Measurements from ENCODE around the gene UBE2Q2. TPM values are rescaled to one million over a fixed set of nuclear protein-coding genes. Genes with fewer than 3 reads are reported as not detected.
A peak's percentile ranks its signal among the peaks of the same experiment; 100 is the strongest.

Gene UBE2Q2
- total and polyA plus RNA-seq, 10 donors: 22.9 to 38.0 (median 30.8) TPM

DNA sequence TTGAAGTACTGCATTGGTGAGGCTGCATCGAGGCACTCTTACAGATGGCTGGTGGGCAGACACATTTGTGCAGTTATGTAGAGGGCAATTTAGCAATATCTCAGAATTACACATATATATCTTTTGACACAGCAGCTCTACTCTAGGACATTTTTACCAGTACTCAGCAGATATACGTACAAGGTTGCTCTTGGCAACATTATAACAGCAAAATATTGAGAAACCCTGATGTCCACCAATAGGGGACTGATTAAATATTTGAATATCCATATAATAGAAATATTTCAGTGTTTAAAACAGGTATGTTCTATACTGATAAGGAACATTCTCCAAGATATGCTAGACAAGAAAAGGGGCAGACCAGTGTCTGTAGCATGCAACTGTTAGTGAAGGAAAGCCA lies 52.5 kb downstream of the UBE2Q2 start:
- intact Hi-C loops (cut with DNase I; ENCODE audit: low total_unique reads): no loop called here
- Histone ChIP-seq H3K9me3 (no peaks in the 10 kb centered on the region), H3K27ac (no peak overlapping the region), H3K4me3 (no peak overlapping the region), H3K4me1 (peaks cover 0 to 1% (median 0%) of the 10 kb centered on the region in 6 donors), H3K36me3 (peaks cover 0 to 52% (median 2%) of the 10 kb centered on the region in 6 donors), H3K27me3 (replicated peaks in 1 of 7) (no peaks in the 10 kb centered on the region)
- DNase-seq: no peak
- TF ChIP-seq POLR2A (IDR thresholded peaks at IDR 0.05): no peak
- no peak for TF ChIP-seq POLR2AphosphoS5 (IDR thresholded peaks at IDR 0.05)
- TF ChIP-seq CTCF (IDR thresholded peaks at IDR 0.05 in 8 of 11, conservative IDR thresholded peaks at IDR 0.05 in 3 of 11): no peak
- 75 to 91% (median 80%) methylated on average over 2 of the region's 2 CpGs for WGBS, 5 donors

- Histone ChIP-seq H3K9me3 (no peaks in the 10 kb centered on the region), H3K4me1 (peaks cover 5 to 43% (median 27%) of the 10 kb centered on the region in 6 donors), H3K27ac (peak overlapping the region in 1 of 8 donors; percentile 32), H3K36me3 (peaks cover 0 to 31% (median 0%) of the 10 kb centered on the region in 6 donors), H3K4me3 (no peak overlapping the region), H3K27me3 (replicated peaks in 1 of 7) (no peaks in the 10 kb centered on the region)
- no peak for DNase-seq
- intact Hi-C loops (cut with DNase I; ENCODE audit: low total_unique reads): loop anchor here (10.0 kb wide), 1 partner anchor 56 kb away; the partner anchor contains the start of gene UBE2Q2
- no peak for TF ChIP-seq POLR2A (IDR thresholded peaks at IDR 0.05)
- TF ChIP-seq CTCF (IDR thresholded peaks at IDR 0.05 in 8 of 11, conservative IDR thresholded peaks at IDR 0.05 in 3 of 11): no peak
- no peak for TF ChIP-seq POLR2AphosphoS5 (IDR thresholded peaks at IDR 0.05)
These were observed 57.3 kb downstream of the UBE2Q2 start for GRCh38 chr15:75900577-75900976.

DNA sequence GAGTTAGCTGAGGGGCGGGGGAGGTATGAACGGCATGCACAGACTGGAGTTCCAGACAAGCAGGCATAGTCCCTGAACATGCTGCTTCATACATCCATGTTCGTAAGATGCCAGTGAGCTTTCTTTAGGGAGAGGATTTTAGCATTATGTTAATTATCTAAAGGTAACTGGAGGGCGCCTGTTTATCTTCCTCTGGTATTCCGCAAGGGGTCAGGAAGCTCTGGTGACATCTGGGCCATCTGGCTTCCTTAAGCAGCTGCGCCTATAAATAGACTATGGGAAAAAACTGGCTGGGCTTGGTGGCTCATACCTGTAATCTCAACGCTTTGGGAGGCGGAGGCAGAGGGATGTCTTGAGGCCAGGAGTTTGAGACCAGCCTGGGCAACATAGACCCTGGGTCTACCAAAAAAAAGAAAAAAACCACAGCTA lies 58.9 kb downstream of the UBE2Q2 start:
- Histone ChIP-seq H3K27me3 (replicated peaks in 1 of 7) (no peaks in the 10 kb centered on the region), H3K4me1 (peaks cover 5 to 59% (median 35%) of the 10 kb centered on the region in 6 donors), H3K36me3 (peaks cover 0 to 44% (median 0%) of the 10 kb centered on the region in 6 donors), H3K9me3 (no peaks in the 10 kb centered on the region), H3K4me3 (no peak overlapping the region), H3K27ac (no peak overlapping the region)
- intact Hi-C loops (cut with DNase I; ENCODE audit: low total_unique reads): loop anchor here (10.0 kb wide), 1 partner anchor 57 kb away; the partner anchor contains the start of gene UBE2Q2
- DNase-seq: no peak
- no peak for TF ChIP-seq POLR2A (IDR thresholded peaks at IDR 0.05)
- peak in 1 of 3 donors; percentile 9 for TF ChIP-seq POLR2AphosphoS5 (IDR thresholded peaks at IDR 0.05)
- no peak for TF ChIP-seq CTCF (IDR thresholded peaks at IDR 0.05 in 8 of 11, conservative IDR thresholded peaks at IDR 0.05 in 3 of 11)
- WGBS, 5 donors: 27 to 41% (median 34%) methylated on average over 8 of the region's 8 CpGs

DNA sequence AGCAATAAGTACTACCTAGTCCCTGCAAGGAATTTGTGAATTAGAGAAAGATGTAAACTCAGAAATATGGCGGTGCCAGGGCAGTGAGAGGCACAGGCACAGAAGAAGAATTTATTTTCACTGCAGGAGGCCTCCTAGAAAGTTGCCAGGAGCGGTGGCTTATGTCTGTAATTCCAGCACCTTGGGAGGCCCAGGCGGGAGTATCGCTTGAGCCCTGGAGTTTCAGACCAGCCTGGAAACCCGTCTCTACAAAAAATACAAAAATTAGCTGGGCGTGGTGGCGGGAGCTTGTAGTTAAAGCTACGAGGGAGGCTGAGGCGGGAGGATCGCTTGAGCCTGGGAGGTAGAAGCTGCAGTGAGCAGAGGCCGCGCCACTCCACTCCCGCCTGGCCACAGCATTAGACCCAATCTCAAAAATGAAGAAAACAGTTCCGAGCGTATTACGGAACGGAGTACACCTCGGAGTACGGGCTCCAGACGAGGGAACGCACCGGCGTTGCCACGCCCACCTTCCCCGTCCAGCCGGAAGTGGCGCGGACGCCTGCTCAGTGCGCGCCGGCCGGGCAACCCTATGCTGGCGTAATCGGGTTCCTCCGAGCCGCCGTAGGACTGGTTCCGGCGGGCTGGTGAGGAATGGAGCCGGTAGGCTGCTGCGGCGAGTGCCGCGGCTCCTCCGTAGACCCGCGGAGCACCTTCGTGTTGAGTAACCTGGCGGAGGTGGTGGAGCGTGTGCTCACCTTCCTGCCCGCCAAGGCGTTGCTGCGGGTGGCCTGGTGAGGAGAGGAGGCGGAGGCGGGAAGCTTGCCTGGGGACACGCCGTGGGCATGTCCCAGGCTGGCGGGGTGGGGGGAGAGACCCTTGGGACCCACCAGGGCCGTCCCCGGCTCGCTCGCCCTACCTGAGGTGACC lies 60.3 kb downstream of the UBE2Q2 start, which contains the start of gene FBXO22:
TSS of gene FBXO22 (plus strand) at position 548 of the 909 bp plus-strand sequence. CDS start at position 634, 86 bp downstream.
- peak; percentile 99 for DNase-seq
- H3K9me3 ChIP-seq: no peaks in the 10 kb centered on the region
- peak within 1 kb of the TSS; percentile 81 to 99 (median 92) for H3K4me3 ChIP-seq
- peaks cover 5 to 66% (median 35%) of the 10 kb centered on the region in 6 donors for H3K4me1 ChIP-seq
- TF ChIP-seq POLR2AphosphoS5 (IDR thresholded peaks at IDR 0.05) (peak; percentile 96 to 98 (median 97)), POLR2A (IDR thresholded peaks at IDR 0.05) (peak in 2 of 3 donors; percentile 41 to 47), CTCF (IDR thresholded peaks at IDR 0.05 in 8 of 11, conservative IDR thresholded peaks at IDR 0.05 in 3 of 11) (peak in 1 of 11 experiments; percentile 32)
- H3K36me3 ChIP-seq: peaks cover 0 to 43% (median 0%) of the 10 kb centered on the region in 6 donors
- intact Hi-C loops (cut with DNase I; ENCODE audit: low total_unique reads): loop anchor here (10.0 kb wide), 1 partner anchor 59 kb away; the partner anchor contains the start of gene UBE2Q2
- peak within 1 kb of the TSS; percentile 75 to 91 (median 87) for H3K27ac ChIP-seq
- 2 to 4% (median 3%) methylated on average over 47 to 63 of the region's 63 CpGs for WGBS, 5 donors
- H3K27me3 ChIP-seq (replicated peaks in 1 of 7): no peaks in the 10 kb centered on the region

Measured in spleen (tissue), 11 donors.